Mesendoderm (in vitro differentiated cells): Measurements from ENCODE around the gene CDC45.
"Not testable (repeated sequence)": the region's sequence is repeated elsewhere in the genome, so short reads cannot be mapped to it uniquely, and the experiment has no call there.

Experiments
- DNase-seq: peaks from one replicate; pipeline ENCODE4 v3.0.0; 2013
- H2AK5ac ChIP-seq: 2 replicates; pipeline ENCODE4 v1.6.1; 2013; ENCODE audit warnings: low read length, inconsistent platforms
- H2BK120ac ChIP-seq: 2 replicates; pipeline ENCODE4 v1.6.1; 2013; ENCODE audit warnings: low read depth, mild to moderate bottlenecking, low read length, moderate library complexity, mixed read lengths
- H2BK15ac ChIP-seq: replicated peaks from 2 replicates; pipeline ENCODE4 v1.6.1; 2013; ENCODE audit warnings: low read depth, mild to moderate bottlenecking, moderate library complexity
- H2BK5ac ChIP-seq: 2 replicates; pipeline ENCODE4 v1.6.1; 2013; ENCODE audit warnings: low read length, inconsistent platforms
- H3K18ac ChIP-seq: 2 replicates; pipeline ENCODE4 v1.6.1; 2013; ENCODE audit warnings: mild to moderate bottlenecking, low read length, mixed read lengths
- H3K23ac ChIP-seq: one replicate; pipeline ENCODE4 v1.6.1; 2013; ENCODE audit warnings: low read length
- H3K27ac ChIP-seq: 2 replicates; pipeline ENCODE4 v1.5.1; 2013; ENCODE audit warnings: low read depth, mild to moderate bottlenecking, inconsistent platforms, low read length, moderate library complexity
- H3K27me3 ChIP-seq: 2 replicates; pipeline ENCODE4 v1.6.1; 2013; ENCODE audit warnings: low read length, control low read depth, mild to moderate bottlenecking, inconsistent platforms; ENCODE audit not compliant: insufficient read depth, poor library complexity
- H3K36me3 ChIP-seq: 2 replicates; pipeline ENCODE4 v1.6.1; 2013; ENCODE audit warnings: low read length, inconsistent platforms; ENCODE audit not compliant: control insufficient read depth, insufficient read depth
- H3K4ac ChIP-seq: one replicate; pipeline ENCODE4 v1.6.1; 2013; ENCODE audit warnings: low read depth, mild to moderate bottlenecking, low read length, moderate library complexity
- H3K4me1 ChIP-seq: 2 replicates; pipeline ENCODE4 v1.6.1; 2013; ENCODE audit warnings: low read depth, low read length, inconsistent platforms; ENCODE audit not compliant: control insufficient read depth
- H3K4me2 ChIP-seq: 2 replicates; pipeline ENCODE4 v1.6.1; 2013; ENCODE audit warnings: low read length
- H3K4me3 ChIP-seq: 2 replicates; pipeline ENCODE4 v1.5.1; 2013; ENCODE audit warnings: mild to moderate bottlenecking, low read length
- H3K56ac ChIP-seq: one replicate; pipeline ENCODE4 v1.6.1; 2013; ENCODE audit warnings: low read length
- H3K79me1 ChIP-seq: 2 replicates; pipeline ENCODE4 v1.6.1; 2013; ENCODE audit warnings: low read length, inconsistent platforms
- H3K79me2 ChIP-seq: 2 replicates; pipeline ENCODE4 v1.6.1; 2013; ENCODE audit warnings: mild to moderate bottlenecking, low read length; ENCODE audit not compliant: control insufficient read depth, insufficient read depth
- H3K9ac ChIP-seq: 2 replicates; pipeline ENCODE4 v1.6.1; 2013; ENCODE audit warnings: low read length, inconsistent platforms
- H4K5ac ChIP-seq: one replicate; pipeline ENCODE4 v1.6.1; 2013; ENCODE audit warnings: low read length
- H4K8ac ChIP-seq: one replicate; pipeline ENCODE4 v1.6.1; 2013; ENCODE audit warnings: low read depth, mild to moderate bottlenecking, control low read depth, low read length, moderate library complexity
- WGBS: extraction: QIAGEN DNeasy Blood & Tissue Kit; methylation state at CpG from one replicate; pipeline ENCODE4 v1.1.7; 2013; ENCODE audit warnings: low lambda C conversion rate, missing lambda C conversion rate; ENCODE audit not compliant: insufficient coverage; ENCODE audit errors: extremely low coverage; 5-methylcytosine and 5-hydroxymethylcytosine counted together

CDC45 gene

DNA sequence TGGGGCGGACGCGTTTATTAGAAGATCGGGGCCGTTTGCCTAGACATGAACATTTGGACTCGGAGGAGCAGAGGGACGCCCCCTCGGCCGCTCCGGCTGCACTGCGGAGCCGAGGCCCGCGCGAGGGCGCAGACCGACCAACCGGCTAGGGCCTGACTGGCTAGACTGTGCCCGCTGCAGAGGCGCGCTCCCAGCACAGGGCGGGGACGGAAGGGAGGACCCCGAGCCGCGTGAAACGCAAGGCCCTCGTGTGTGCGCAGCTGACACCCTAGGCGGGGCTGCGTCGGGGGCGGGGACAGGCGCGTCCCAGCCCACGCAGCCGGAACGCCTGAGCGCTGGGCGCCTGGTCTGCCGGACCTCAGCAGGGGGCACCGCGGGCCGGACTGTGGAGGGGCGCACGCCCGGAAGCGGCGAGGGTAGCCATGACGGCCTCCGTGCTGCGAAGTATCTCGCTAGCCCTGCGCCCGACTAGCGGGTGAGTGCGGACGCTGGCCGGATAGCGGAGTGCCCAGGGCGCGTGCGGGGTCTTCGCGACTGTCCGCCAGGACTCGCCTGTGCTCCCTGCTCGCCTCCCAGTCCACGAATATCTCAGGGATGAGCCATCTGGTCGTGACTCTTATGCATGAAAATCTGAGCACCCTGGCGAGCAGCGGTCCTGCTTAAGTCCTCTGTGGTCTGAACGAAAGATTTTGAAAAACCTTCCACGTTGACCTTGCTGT lies 47.4 kb upstream of the CDC45 start, which contains the start of gene MRPL40:
TSS of gene MRPL40 (plus strand) at position 413 of the 719 bp plus-strand sequence. CDS start at position 423, 10 bp downstream.
- H3K9ac ChIP-seq: peak within 1 kb of the TSS; percentile 98
- no peak within 1 kb of the TSS for H4K5ac ChIP-seq
- H3K23ac ChIP-seq: peak within 1 kb of the TSS; percentile 80
- peak within 1 kb of the TSS; percentile 82 for H3K4ac ChIP-seq
- WGBS: no CpG with 5 or more reads among the region's 74 CpGs
- no peak within 1 kb of the TSS for H4K8ac ChIP-seq
- peaks cover 17% of the 10 kb centered on the region for H3K79me1 ChIP-seq
- H3K4me1 ChIP-seq: peaks cover 4% of the 10 kb centered on the region
- H2BK120ac ChIP-seq: no peak within 1 kb of the TSS
- peak within 1 kb of the TSS; percentile 98 for H3K56ac ChIP-seq
- H3K27me3 ChIP-seq: no peaks in the 10 kb centered on the region
- peak within 1 kb of the TSS; percentile 81 for H3K4me3 ChIP-seq
- peak within 1 kb of the TSS; percentile 97 for H3K4me2 ChIP-seq
- peaks cover 2% of the 10 kb centered on the region for H3K36me3 ChIP-seq
- DNase-seq: peak; percentile 90
- H2BK15ac ChIP-seq: no peak within 1 kb of the TSS
- H2BK5ac ChIP-seq: peak within 1 kb of the TSS; percentile 85
- H3K79me2 ChIP-seq: peaks cover 33% of the 10 kb centered on the region
- peak within 1 kb of the TSS; percentile 82 for H3K27ac ChIP-seq
- H2AK5ac ChIP-seq: no peak within 1 kb of the TSS
- peak within 1 kb of the TSS; percentile 72 for H3K18ac ChIP-seq

DNA sequence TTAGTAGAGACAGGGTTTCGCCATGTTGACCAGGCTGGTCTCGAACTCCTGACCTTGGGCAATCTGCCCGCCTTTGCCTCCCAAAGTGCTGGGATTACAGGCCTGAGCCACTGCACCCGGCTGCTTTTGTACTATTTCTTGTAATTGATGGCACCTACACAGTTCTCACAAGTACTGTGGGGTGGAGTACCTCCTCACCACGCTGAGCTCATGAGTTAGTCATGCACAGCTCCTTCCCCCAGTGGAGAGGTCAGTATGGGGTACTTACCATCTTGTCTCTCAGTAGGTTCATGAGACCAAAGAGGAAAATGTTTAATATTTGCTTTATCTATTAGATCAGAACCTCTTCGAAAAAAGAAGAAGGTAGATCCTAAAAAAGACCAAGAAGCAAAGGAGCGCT lies 45.3 kb upstream of the CDC45 start:
- Histone ChIP-seq H3K4me1 (peaks cover 4% of the 10 kb centered on the region), H3K4me2 (no peak overlapping the region), H2BK5ac (no peak overlapping the region), H3K27ac (no peak overlapping the region), H2BK15ac (no peak overlapping the region), H3K9ac (no peak overlapping the region), H3K79me1 (peaks cover 8% of the 10 kb centered on the region), H3K56ac (no peak overlapping the region), H3K18ac (no peak overlapping the region), H3K79me2 (peaks cover 18% of the 10 kb centered on the region), H2BK120ac (no peak overlapping the region), H3K36me3 (peaks cover 2% of the 10 kb centered on the region), H2AK5ac (no peak overlapping the region), H4K5ac (no peak overlapping the region), H3K27me3 (no peaks in the 10 kb centered on the region), H4K8ac (no peak overlapping the region), H3K23ac (no peak overlapping the region), H3K4me3 (no peak overlapping the region), H3K4ac (no peak overlapping the region)
- WGBS: no CpG with 5 or more reads among the region's 7 CpGs
- no peak for DNase-seq

DNA sequence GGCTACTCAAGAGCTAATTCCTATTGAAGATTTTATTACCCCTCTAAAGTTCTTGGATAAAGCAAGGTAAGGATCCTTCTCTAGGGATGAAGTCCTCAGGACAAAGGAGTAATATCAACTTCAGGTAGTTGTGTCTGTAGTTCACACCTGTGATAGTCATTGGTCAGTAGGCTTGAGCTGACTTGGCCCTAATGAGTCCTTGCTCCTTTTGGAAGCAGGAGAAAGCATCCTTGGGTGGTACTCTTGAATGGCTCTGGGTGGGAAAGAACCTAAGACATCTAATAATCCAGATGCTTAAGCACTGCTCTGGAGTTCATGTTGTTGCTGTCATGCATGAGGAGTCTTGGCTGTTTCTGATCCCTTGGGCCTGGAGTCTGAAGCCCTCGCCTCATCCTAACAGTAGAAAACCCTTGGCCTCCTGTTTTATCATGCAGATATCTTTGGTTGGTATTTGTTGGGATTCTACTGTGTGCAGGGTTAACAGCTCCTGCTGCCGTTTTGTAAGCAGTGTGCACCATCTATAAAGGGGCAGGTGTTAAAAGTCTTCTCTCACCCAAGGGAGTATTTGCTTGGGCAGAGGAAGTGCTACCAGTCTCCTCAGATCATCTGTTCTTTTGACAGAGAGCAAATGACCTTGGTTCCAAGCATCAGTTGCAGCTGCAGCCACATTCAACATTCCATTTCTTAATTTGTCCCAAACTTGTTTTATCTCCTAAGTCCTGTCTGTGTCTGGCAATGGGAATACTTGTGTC lies 44.7 kb upstream of the CDC45 start:
- Histone ChIP-seq H3K23ac (no peak overlapping the region), H3K79me1 (peaks cover 7% of the 10 kb centered on the region), H3K36me3 (peaks cover 2% of the 10 kb centered on the region), H3K4me3 (no peak overlapping the region), H3K9ac (no peak overlapping the region), H4K8ac (no peak overlapping the region), H3K18ac (no peak overlapping the region), H3K79me2 (peaks cover 13% of the 10 kb centered on the region), H3K4ac (no peak overlapping the region), H2BK5ac (no peak overlapping the region), H3K4me2 (no peak overlapping the region), H3K4me1 (peaks cover 3% of the 10 kb centered on the region), H4K5ac (no peak overlapping the region), H3K27me3 (no peaks in the 10 kb centered on the region), H2BK120ac (no peak overlapping the region), H3K56ac (no peak overlapping the region), H2AK5ac (no peak overlapping the region), H2BK15ac (no peak overlapping the region), H3K27ac (no peak overlapping the region)
- DNase-seq: no peak
- no CpG with 5 or more reads among the region's 2 CpGs for WGBS

DNA sequence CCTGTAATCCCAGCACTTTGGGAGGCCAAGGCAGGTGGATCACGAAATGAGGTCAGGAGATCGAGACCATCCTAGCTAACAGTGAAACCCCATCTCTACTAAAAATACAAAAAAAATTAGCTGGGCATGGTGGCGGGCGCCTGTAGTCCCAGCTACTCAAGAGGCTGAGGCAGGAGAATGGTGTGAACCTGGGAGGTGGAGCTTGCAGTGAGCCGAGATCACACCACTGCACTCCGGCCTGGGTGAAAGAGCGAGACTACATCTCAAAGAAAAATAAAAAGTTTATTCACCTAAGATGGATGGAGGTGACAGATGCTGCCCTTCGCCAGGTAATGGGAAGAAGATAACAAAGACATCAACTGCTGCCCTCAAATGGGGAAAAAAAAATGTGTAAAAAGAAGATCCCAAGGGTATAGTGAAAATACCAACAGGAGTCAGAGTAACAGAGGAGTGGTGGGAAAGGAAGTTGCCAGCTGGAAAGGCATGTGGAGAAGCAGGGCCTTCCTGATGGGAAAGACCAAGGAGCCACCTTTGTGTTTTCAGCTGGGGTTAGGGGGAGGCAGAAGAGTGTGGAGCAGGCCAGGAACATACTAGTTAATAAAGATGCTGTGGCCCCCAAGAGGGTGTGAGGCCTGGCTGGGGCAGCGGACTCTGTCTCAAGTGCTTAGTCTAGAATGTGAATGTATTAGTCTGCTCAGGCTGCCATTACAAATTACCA lies 43.1 kb upstream of the CDC45 start:
- not testable (repeated sequence) for H4K8ac ChIP-seq, H3K9ac ChIP-seq, H3K4me1 ChIP-seq, H3K4me3 ChIP-seq, DNase-seq, H3K27ac ChIP-seq, H3K27me3 ChIP-seq, H3K79me1 ChIP-seq, H3K4me2 ChIP-seq, H3K36me3 ChIP-seq, H4K5ac ChIP-seq, H3K56ac ChIP-seq, H3K23ac ChIP-seq, H2BK120ac ChIP-seq, H2BK5ac ChIP-seq, H2BK15ac ChIP-seq, H3K18ac ChIP-seq, H2AK5ac ChIP-seq, H3K79me2 ChIP-seq, H3K4ac ChIP-seq
- no CpG with 5 or more reads among the region's 9 CpGs for WGBS

DNA sequence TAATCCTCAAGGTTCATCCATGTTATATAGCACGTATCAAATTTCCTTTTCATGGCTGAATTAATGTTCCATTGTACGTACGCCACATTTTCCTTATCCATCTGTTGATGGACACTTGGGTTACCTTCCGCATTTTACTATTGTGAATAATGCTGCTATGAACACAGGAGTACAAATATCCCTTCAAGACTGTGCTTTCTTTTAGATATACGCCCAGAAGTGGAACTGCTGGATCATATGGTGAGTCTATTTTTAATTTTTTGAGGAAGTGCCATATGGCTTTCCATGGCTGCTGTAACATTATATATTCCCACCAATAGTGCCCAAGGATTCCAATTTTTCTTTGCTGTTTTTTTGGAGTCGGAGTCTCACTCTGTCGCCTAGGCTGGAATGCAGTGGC lies 41.4 kb upstream of the CDC45 start:
- H3K4me1 ChIP-seq: no peaks in the 10 kb centered on the region

More for the DNA sequence above, 41.4 kb upstream of the CDC45 start:
- Histone ChIP-seq H3K27me3 (no peaks in the 10 kb centered on the region), H2BK120ac (no peak overlapping the region), H3K4ac (no peak overlapping the region), H2BK5ac (no peak overlapping the region), H3K36me3 (peaks cover 2% of the 10 kb centered on the region), H4K8ac (no peak overlapping the region), H3K56ac (no peak overlapping the region), H3K79me1 (peaks cover 6% of the 10 kb centered on the region), H3K18ac (no peak overlapping the region), H3K4me2 (no peak overlapping the region), H2BK15ac (no peak overlapping the region), H3K79me2 (no peaks in the 10 kb centered on the region), H3K23ac (no peak overlapping the region), H3K9ac (no peak overlapping the region), H2AK5ac (no peak overlapping the region), H3K4me3 (no peak overlapping the region), H3K27ac (no peak overlapping the region), H4K5ac (no peak overlapping the region)
- DNase-seq: no peak
- no CpG with 5 or more reads among the region's 7 CpGs for WGBS
